K562 (cell line): ENCODE data around the gene AKR1C4. TPM values are rescaled to one million over a fixed set of nuclear protein-coding genes. Genes with fewer than 3 reads are reported as not detected.
A peak's percentile ranks its signal among the peaks of the same experiment; 100 is the strongest.
"Not testable (repeated sequence)": the region's sequence is repeated elsewhere in the genome, so short reads cannot be mapped to it uniquely, and the experiment has no call there.

Experiments used
- ATAC-seq: fragments of 200-7000 bp; cut with Tn5 transposase; 3 replicates; pipeline ENCODE4 v1.9.1; 2020; ENCODE audit warnings: moderate library complexity
- BruUV-seq: library from RNA; stranded (reverse); fragments of 400-500 nt; replicated peaks from 2 replicates; lab custom pipeline; 2021; lab: Mats Ljungman, UMichigan
- CTCF ChIA-PET: fragments of 300-600 bp; formaldehyde crosslinking; extraction: SDS; loops from one replicate; lab custom pipeline; 2021; ENCODE audit warnings: low intra/inter-chr PET ratio; lab: Yijun Ruan, JAX
- POLR2A ChIA-PET: fragments of 300-600, 350-650 bp; sonication (Branson Sonifier 250); formaldehyde crosslinking; extraction: SDS; loops from one replicate; lab custom pipeline; 2021; ENCODE audit warnings: antibody characterized with exemption, inconsistent platforms; lab: Yijun Ruan, JAX
- DNase-seq, 4 experiments: peaks; one replicate each; pipeline versions ENCODE4 v3.0.0 to v3.0.0-alpha.2; 2011 to 2018; ENCODE audit warnings: low spot score in 3 of 4, mixed read lengths in 3 of 4; ENCODE audit errors: extremely low read depth in 1 of 4
- FAIRE-seq: peaks from 2 replicates; lab custom pipeline; 2011; peaks lifted over from hg19 to GRCh38; lab: Jason Lieb, UNC
- H2AFZ ChIP-seq: 2 replicates; pipeline ENCODE4 v1.6.0; 2011; ENCODE audit warnings: low read depth, low read length, control low read depth, inconsistent platforms
- H3K27ac ChIP-seq: fragments of 200-600 bp; 3 replicates; pipeline ENCODE4 v1.8.0; 2011; ENCODE audit warnings: low read depth, mild to moderate bottlenecking, control low read depth, inconsistent platforms, low read length, moderate library complexity, mixed read lengths; ENCODE audit errors: extremely low read depth
- H3K27me3 ChIP-seq, 2 experiments: fragments of 300-600 bp in 1 of 2; 2 replicates in 1 of 2; 3 replicates in 1 of 2; pipeline versions ENCODE4 v1.6.0 to v1.8.0; 2011; ENCODE audit warnings: inconsistent platforms in 2 of 2, low read length in 2 of 2, mild to moderate bottlenecking in 1 of 2, mixed read lengths in 1 of 2, moderate library complexity in 1 of 2; ENCODE audit not compliant: control insufficient read depth in 2 of 2, insufficient read depth in 2 of 2
- H3K36me3 ChIP-seq: fragments of 300-600 bp; 3 replicates; pipeline ENCODE4 v1.8.0; 2011; ENCODE audit warnings: mild to moderate bottlenecking, low read length, inconsistent platforms; ENCODE audit not compliant: control insufficient read depth, insufficient read depth
- H3K4me1 ChIP-seq, 2 experiments: fragments of 200-600 bp in 1 of 2; replicated peaks in 1 of 2; 2 replicates in 1 of 2; 3 replicates in 1 of 2; pipeline versions ENCODE4 v1.5.1 to v1.8.0; 2011; ENCODE audit warnings: inconsistent platforms in 2 of 2, low read length in 2 of 2, mild to moderate bottlenecking in 1 of 2, mixed read lengths in 1 of 2, moderate library complexity in 1 of 2; ENCODE audit not compliant: control insufficient read depth in 2 of 2, insufficient read depth in 2 of 2
- H3K4me2 ChIP-seq: 2 replicates; pipeline ENCODE4 v1.6.1; 2011; ENCODE audit warnings: low read length, control low read depth, inconsistent platforms, mixed read lengths; ENCODE audit not compliant: insufficient read depth
- H3K4me3 ChIP-seq: fragments of 200-600 bp; sonication (generic), shearing (Covaris generic); 2 replicates; pipeline ENCODE4 v1.5.1; 2016; ENCODE audit warnings: control low read depth, inconsistent platforms
- H3K79me2 ChIP-seq: fragments of 200-600 bp; 3 replicates; pipeline ENCODE4 v1.8.0; 2011; ENCODE audit warnings: low read length, inconsistent platforms; ENCODE audit not compliant: control insufficient read depth, insufficient read depth
- H3K9ac ChIP-seq, 2 experiments: 2 replicates each; pipeline versions ENCODE4 v1.6.0 to v1.6.1; 2011; ENCODE audit warnings: low read depth in 2 of 2, low read length in 2 of 2, control low read depth in 1 of 2, inconsistent platforms in 1 of 2, mild to moderate bottlenecking in 1 of 2, mixed read lengths in 1 of 2; ENCODE audit not compliant: insufficient read depth in 1 of 2
- H3K9me1 ChIP-seq: one replicate; pipeline ENCODE4 v1.6.0; 2011; ENCODE audit warnings: inconsistent platforms, mild to moderate bottlenecking, low read length, moderate library complexity; ENCODE audit not compliant: control insufficient read depth, insufficient read depth
- H3K9me3 ChIP-seq: replicated peaks from 2 replicates; pipeline ENCODE4 v1.5.1; 2011; ENCODE audit warnings: low read depth, low read length, inconsistent platforms; ENCODE audit not compliant: control insufficient read depth, insufficient read depth
- H4K20me1 ChIP-seq: replicated peaks from 2 replicates; pipeline ENCODE4 v1.6.1; 2011; ENCODE audit warnings: low read length, inconsistent platforms, mixed read lengths; ENCODE audit not compliant: control insufficient read depth, insufficient read depth
- FOS ChIP-seq: IDR thresholded peaks from 3 replicates; pipeline ENCODE4 v1.6.1; 2011; ENCODE audit not compliant: insufficient read length; ENCODE audit errors: extremely low read depth
- SMARCA5 ChIP-seq: fragments of 450-650 bp; IDR thresholded peaks from 2 replicates; pipeline ENCODE4 v1.6.1; 2016
- SMARCB1 ChIP-seq: IDR thresholded peaks from 2 replicates; pipeline ENCODE4 v1.6.1; 2011; ENCODE audit warnings: improper control_type of control experiment, low read depth; ENCODE audit not compliant: insufficient read length
- SRSF3 ChIP-seq: fragments of 200-400 bp; formaldehyde crosslinking; IDR thresholded peaks from 2 replicates; pipeline ENCODE4 v1.6.1; 2016; ENCODE audit warnings: mild to moderate bottlenecking, low read length, moderate library complexity; ENCODE audit not compliant: insufficient read depth
- ZNF146 ChIP-seq: IDR thresholded peaks from one replicate; pipeline ENCODE4 v1.6.1; 2018; ENCODE audit warnings: missing compliant biosample characterization; ENCODE audit not compliant: unreplicated experiment
- WGBS: fragments of 100-300 bp; shearing (Covaris generic); methylation state at CpG from one replicate; pipeline ENCODE4 v1.1.6; 2016; ENCODE audit warnings: low coverage, mixed read lengths; ENCODE audit not compliant: insufficient coverage; ENCODE audit errors: missing lambda C conversion rate; 5-methylcytosine and 5-hydroxymethylcytosine counted together
- in situ Hi-C: fragments of 300-500 bp; cut with MboI; formaldehyde crosslinking; loops from 4 replicates; pipeline ENCODE4 v1.15.0; 2018; ENCODE audit warnings: inconsistent platforms, mixed read lengths
- intact Hi-C: fragments of 100-400 bp; cut with micrococcal nuclease; formaldehyde crosslinking; loops from 2 replicates; pipeline ENCODE4 v1.14.2; 2022
- polyA plus RNA-seq, 8 experiments: library from polyadenylated mRNA; depleted of rRNA in 4 of 8; stranded (reverse) in 5 of 8; unstranded in 3 of 8; fragments of >200 nt; fragmentation: Nextera tagmentation in 2 of 8; fragmentation: Illumina TruSeq in 1 of 8; extraction: Ambion mirVana in 2 of 8; extraction: Trizol in 1 of 8; gene quantifications; 2 replicates each; pipeline versions ENCODE4 v1.2.1 to v1.2.3, GENCODE V29; 2011 to 2014; ENCODE audit warnings: inconsistent platforms in 1 of 8, missing spikeins in 1 of 8
- total RNA-seq, 7 experiments: library from RNA; depleted of rRNA in 6 of 7; stranded (reverse); fragments of >200 nt in 6 of 7; fragmentation: Illumina TruSeq in 2 of 7; extraction: Trizol in 2 of 7; gene quantifications; 2 replicates each; pipeline versions ENCODE4 v1.2.1 to v1.2.3, GENCODE V29; 2011 to 2021; ENCODE audit warnings: low replicate concordance in 1 of 7

The AKR1C4 gene
- total and polyA plus RNA-seq, 9 of the 15 experiments (the other 6 are each of a cell fraction or from before 2014, with no cell fraction given): 0.13 TPM; not detected in 8

DNA sequence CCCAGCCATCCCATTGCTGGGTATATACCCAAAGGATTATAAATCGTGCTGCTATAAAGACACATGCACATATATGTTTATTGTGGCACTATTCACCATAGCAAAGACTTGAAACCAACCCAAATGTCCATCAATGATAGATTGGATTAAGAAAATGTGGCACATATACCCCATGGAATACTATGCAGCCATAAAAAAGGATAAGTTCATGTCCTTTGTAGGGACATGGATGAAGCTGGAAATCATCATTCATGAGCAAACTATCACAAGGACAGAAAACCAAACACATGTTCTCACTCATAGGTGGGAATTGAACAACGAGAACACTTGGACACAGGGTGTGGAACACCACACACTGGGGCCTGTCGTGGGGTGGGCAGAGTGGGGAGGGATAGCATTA lies 61.1 kb downstream of the AKR1C4 start:
- H3K4me3 ChIP-seq, H3K27ac ChIP-seq, POLR2A ChIA-PET, DNase-seq, H4K20me1 ChIP-seq, BruUV-seq, H3K9me3 ChIP-seq, in situ Hi-C loops, H3K36me3 ChIP-seq, FAIRE-seq, intact Hi-C loops, CTCF ChIA-PET, H2AFZ ChIP-seq, H3K79me2 ChIP-seq, H3K9ac ChIP-seq, H3K4me2 ChIP-seq, H3K4me1 ChIP-seq, H3K27me3 ChIP-seq, H3K9me1 ChIP-seq, ATAC-seq: not testable (repeated sequence)
- TF ChIP-seq ZNF146 (CRISPR knock-in tag): peak; percentile 82
- WGBS: 2% methylated on average over 3 of the region's 3 CpGs

GRCh38 chr10:5259132-5259951 lies 62.7 kb downstream of the AKR1C4 start:
- in situ Hi-C loops: no loop called here
- CTCF ChIA-PET: no interaction called here
- no peak overlapping the region for H3K27ac ChIP-seq
- FAIRE-seq (no peak), DNase-seq (no peak), ATAC-seq (no peak)
- no peak overlapping the region for H3K4me2 ChIP-seq
- BruUV-seq: no TSS peak
- no peaks in the 10 kb centered on the region for H4K20me1 ChIP-seq
- no peaks in the 10 kb centered on the region; the same call in 1 of the 2 replicates for H3K9me3 ChIP-seq
- POLR2A ChIA-PET: no interaction called here
- no peaks in the 10 kb centered on the region for H3K36me3 ChIP-seq
- no peaks in the 10 kb centered on the region for H3K4me1 ChIP-seq
- intact Hi-C loops: no loop called here
- no peak overlapping the region for H3K4me3 ChIP-seq
- no peaks in the 10 kb centered on the region for H3K9me1 ChIP-seq
- no peak overlapping the region for H2AFZ ChIP-seq
- no peaks in the 10 kb centered on the region; a peak in 1 of 5 replicates for H3K27me3 ChIP-seq
- TF ChIP-seq SMARCA5 (no peak), FOS (no peak), SMARCB1 (no peak), SRSF3 (no peak)
- TF ChIP-seq, all 486 proteins: peak for 0
- WGBS: 18% methylated on average over 6 of the region's 6 CpGs
- H3K79me2 ChIP-seq: no peaks in the 10 kb centered on the region
- no peak overlapping the region for H3K9ac ChIP-seq
